ENCODE measurements around the gene SYT5.
"Not testable (repeated sequence)": the region's sequence is repeated elsewhere in the genome, so short reads cannot be mapped to it uniquely, and the experiment has no call there.

The SYT5 gene

GRCh38 chr19:55166530-55167268 is 13.4 kb downstream of the SYT5 start, which contains the start of gene DNAAF3:
TSS of gene DNAAF3 (minus strand) at chr19:55166613. CDS start at chr19:55166413, 200 bp downstream.
- DNase-seq: peak; percentile 92 to 98

GRCh38 chr19:55165952-55166529 is 14.0 kb downstream of the SYT5 start:
- DNase-seq: peak; percentile 30 to 71

- no peak for DNase-seq
These were observed 18.3 kb downstream of the SYT5 start for GRCh38 chr19:55161571-55162322.

GRCh38 chr19:55160986-55161365 is 19.1 kb downstream of the SYT5 start:
- DNase-seq: no peak

GRCh38 chr19:55160128-55160985 is 19.7 kb downstream of the SYT5 start:
- peak; percentile 81 to 94 for DNase-seq

GRCh38 chr19:55158848-55159749 is 21.0 kb downstream of the SYT5 start:
- peak in 1 of 2 experiments; percentile 43 for DNase-seq

GRCh38 chr19:55158423-55158822 is 21.7 kb downstream of the SYT5 start:
- DNase-seq: no peak

- DNase-seq: no peak
These were observed 22.8 kb downstream of the SYT5 start, which contains the start of gene TNNI3 for GRCh38 chr19:55157064-55157908. TSS of gene TNNI3 (minus strand) at chr19:55157732. CDS start at chr19:55157589, 143 bp downstream.

- peak; percentile 5 to 73 for DNase-seq
These were observed 23.7 kb downstream of the SYT5 start for GRCh38 chr19:55156202-55157063.

GRCh38 chr19:55155784-55156183 is 24.3 kb downstream of the SYT5 start:
- not testable (repeated sequence) for DNase-seq

GRCh38 chr19:55153652-55154264 is 26.3 kb downstream of the SYT5 start:
- no peak for DNase-seq

GRCh38 chr19:55152017-55152416 is 28.1 kb downstream of the SYT5 start:
- no peak for DNase-seq

GRCh38 chr19:55149078-55150003 is 30.7 kb downstream of the SYT5 start, which contains the start of gene TNNT1:
TSS of gene TNNT1 (minus strand) at chr19:55149206. CDS start at chr19:55147157, 2,049 bp downstream.
- no peak for DNase-seq

GRCh38 chr19:55147545-55148251 is 32.4 kb downstream of the SYT5 start:
- no peak for DNase-seq

- peak in 1 of 2 experiments; percentile 39 for DNase-seq
These were observed 33.3 kb downstream of the SYT5 start for GRCh38 chr19:55146705-55147273.

- DNase-seq: peak; percentile 12 to 62
These were observed 33.9 kb downstream of the SYT5 start for GRCh38 chr19:55146078-55146704.

Data from NCI-H446 (cell line).